ENCODE data around the gene PRRT4.

PRRT4 gene

GRCh38 chr7:128370491-128370890 is 9.0 kb upstream of the PRRT4 start:
- DNase-seq, result no peak

DNA sequence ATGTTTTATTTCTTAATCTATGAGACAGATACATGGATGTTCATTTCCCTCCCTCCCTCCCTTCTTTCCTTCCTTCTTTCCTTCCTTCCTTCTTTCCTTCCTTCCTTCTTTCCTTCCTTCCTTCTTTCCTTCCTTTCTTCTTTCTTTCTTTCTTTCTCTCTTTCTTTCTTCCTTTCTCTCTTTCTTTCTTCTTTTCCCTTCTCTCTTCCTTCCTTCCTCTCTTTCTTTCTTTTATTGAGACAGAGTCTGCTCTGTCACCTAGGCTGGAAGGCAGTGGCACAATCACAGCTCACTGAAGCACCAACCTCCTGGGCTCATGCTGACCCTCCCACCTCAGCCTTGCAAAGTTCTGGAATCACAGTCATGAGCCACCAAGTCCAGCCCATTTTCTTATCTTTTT is 5.5 kb upstream of the PRRT4 start:
- no peak for DNase-seq

- no peak for DNase-seq
Observed at GRCh38 chr7:128366300-128366699, 4.8 kb upstream of the PRRT4 start.

DNA sequence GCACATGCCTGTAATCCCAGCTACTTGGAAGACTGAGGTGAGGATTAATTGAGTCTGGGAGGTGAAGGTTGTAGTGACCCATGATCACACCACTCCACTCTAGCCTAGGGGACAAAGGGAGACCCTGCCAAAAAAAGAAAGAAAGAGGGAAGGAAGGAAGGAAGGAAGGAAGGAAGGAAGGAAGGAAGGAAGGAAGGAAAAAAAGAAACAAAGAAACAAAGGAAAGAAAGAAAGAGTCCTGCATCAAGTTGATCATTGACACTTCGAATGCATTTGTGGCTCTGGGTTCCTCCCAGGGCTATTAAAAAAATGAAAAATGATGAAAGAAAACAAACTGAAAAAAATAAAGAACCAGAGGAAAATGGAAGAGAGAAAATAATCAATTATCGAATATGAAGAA is 3.9 kb upstream of the PRRT4 start:
- DNase-seq, result no peak

- no peak for DNase-seq
Observed at GRCh38 chr7:128364166-128364870, 2.8 kb upstream of the PRRT4 start.

GRCh38 chr7:128363261-128363721 is 1.8 kb upstream of the PRRT4 start:
- no peak for DNase-seq

DNA sequence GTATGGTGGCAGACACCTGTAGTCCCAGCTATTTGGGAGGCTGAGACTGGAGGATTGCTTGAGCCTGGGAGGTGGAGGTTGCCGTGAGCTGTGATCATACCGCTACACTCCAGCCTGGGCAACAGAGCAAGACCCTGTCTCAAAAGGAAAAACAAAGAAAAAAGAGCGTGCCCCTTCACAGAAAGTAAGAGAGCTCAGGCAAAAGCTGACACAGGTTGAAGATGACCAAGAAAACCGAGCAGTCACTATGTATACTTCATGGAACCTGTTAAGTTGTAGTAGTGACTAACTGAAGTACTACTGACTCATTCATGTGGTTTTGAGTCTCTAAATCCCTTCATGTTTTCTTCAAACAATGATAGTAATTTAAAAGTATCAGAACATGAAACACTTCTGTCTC is 1.2 kb upstream of the PRRT4 start:
- DNase-seq, result no peak

DNA sequence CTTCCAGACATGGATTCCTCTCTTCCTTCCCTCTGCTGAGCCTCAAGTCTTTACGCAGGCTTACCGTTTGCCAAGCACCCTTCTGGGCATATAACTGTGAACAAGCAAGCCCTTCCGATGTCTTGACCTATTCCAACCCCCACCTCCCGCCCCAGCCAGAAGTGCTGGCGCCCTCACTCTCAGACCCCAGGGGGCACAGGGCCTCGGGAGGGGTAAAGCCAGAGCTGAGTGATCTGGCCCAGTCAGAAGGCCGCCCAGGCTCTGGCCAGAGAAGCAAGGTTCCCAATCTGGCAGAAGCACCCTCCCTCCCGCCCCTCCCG is 1.2 kb downstream of the PRRT4 start:
- no peak for DNase-seq

DNA sequence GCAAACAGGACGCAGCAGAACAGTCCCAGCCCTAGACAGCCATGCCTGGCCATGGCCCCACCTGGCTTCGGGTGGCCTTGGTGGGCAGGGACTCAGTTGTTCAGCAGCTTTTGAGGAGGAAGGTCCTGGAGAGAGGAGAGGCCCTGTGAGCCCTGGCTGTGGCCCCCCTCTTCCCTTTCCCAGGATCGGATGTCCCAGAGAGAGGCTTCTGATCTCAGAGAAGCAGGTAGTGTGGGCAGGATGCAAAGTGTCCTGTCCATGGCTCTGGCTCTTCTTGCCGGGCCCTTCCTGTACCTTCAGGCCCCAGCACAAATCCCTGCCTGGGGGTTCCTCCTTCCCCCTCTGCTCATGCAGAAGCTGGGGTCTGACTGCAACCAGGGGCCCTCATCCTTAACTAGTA is 1.6 kb downstream of the PRRT4 start:
- no peak for DNase-seq

DNA sequence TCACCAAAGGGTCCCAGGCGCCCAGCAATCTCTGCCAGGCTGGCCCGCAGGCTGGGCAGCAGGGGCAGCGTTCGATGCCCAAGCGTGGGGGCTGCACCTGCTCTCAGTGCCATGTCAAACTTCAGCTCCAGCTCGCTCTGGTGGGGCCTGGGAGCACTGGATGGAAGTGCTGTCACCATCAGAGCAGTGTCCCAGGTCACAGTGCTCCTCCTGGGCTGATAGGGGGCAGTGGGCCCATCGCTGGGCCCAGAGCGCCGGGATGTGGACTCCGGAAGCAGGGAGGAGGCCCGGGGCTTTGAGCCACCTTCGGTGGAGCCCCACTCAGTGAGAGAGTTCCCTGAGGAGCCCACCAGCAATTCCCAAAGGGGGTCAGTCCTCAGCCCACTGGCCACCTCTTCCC is 2.2 kb downstream of the PRRT4 start:
- DNase-seq, result no peak

DNA sequence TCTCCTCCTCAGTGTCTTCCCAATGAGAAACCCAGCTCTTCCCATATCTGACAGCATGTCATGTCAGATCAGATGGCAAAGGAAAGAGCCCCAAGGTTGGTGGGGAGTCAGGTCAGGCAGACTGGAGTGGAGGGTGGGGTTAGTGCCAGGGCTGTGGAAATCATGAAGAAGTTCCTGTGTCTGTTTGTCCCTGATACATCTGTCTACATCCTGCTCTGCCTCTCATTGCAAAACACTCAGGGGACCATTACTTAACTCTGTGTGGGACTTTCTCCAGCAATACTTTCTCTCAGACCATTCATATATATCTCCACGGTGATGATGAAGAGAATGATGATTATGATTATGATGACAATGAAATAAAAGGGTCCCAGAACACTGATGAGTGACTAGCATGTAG is 3.3 kb downstream of the PRRT4 start:
- no peak for DNase-seq

DNA sequence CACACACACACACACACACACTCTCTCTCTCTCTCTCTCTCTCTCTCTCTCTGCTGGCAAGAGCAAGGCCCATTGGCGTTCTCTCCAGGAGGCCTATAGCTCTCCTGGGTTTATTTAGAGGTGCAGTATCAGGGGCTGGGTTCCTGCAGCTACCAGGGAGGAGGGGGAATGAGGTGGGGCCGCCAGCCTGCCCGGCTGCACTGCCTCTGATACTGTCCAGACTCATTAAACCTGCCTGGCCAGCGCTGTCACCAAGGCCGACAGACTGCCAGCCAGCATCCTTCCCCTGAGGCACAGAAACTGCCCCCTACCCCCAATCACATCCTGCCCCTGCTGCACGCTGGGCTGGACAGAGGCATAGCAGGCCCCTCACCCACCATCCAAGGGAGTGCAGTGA is 4.3 kb downstream of the PRRT4 start:
- DNase-seq, result no peak

GRCh38 chr7:128356546-128357216 is 4.8 kb downstream of the PRRT4 start:
- no peak for DNase-seq

- no peak for DNase-seq
Observed at GRCh38 chr7:128353610-128354009, 7.9 kb downstream of the PRRT4 start.

DNA sequence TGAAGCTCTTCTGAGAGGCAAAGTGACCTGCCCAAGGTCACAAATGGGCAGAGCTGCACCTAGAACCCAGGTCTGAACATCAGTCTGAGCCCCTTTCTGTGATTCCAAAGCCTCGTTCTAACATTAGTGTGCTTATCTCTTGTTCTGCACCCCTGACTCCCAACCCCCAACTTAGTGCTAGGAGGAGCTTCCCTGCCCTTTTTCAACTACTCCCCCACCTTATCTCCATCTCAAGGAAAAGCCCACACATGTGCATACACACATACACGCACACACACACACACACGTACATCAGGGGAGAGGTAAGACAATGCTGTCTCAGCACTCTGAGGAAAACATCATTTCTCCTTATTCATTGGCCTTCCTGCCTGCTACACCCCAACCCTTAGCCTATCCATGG is 8.3 kb downstream of the PRRT4 start:
- DNase-seq, result no peak

- DNase-seq, result no peak
Observed at GRCh38 chr7:128352636-128353035, 8.9 kb downstream of the PRRT4 start.

GRCh38 chr7:128352153-128352537 is 9.3 kb downstream of the PRRT4 start:
- DNase-seq, result no peak

- DNase-seq, result no peak
Observed at GRCh38 chr7:128351296-128352152, 10.0 kb downstream of the PRRT4 start.

DNA sequence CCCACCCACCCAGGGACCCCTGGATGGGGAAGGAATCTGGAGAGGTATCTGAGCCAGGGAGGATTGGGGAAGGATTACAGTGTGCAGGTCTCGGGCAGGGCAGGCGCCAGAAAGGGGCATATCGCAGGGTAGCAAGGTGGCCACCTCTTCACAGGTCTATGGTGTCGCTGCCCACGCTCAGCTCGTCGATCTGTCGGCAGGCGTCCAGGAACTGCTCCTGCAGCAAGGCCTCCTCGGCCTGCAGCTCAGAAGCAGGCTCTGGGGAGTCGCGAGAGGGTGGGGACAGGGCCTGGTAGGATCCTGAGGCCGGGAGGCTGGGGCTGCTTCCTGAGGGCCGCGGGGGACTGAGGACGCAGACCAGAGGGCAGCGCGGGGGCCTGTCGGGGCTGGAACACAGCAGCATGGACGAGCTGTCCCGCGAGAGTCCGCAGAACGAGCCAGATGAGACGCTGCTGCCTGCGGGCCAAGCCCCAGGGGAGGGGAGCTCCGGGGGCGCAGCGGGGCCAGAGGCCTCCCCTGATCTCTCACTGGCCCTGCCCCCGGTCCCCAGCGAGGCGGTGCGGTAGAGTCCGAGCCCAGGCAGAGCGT is 10.7 kb downstream of the PRRT4 start:
- DNase-seq, result no peak

GRCh38 chr7:128349466-128349825 is 12.0 kb downstream of the PRRT4 start:
- DNase-seq, result no peak

DNA sequence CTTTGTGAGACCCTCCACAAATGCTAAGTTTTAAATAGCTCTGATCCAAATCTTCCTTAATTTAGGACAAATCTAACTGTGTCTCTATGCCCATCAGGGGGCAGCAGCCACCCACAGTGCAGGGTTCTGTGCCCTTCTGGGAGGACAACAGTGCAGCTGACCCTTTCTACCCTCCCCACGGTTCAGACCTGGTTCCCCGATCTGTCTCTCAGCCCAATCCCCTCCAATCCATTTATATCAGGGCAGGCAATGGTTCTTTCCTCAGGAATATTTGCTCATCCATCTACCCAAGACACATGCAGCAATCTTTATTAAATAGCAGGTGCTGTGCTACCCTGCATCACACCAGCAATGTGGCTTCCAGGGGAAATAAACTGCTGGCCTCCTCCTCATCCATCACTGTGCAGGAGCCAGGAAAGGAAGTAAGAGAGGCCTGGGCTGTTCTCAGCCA is 13.8 kb downstream of the PRRT4 start:
- DNase-seq, result peak; percentile 55

GRCh38 chr7:128344431-128344774 is 17.1 kb downstream of the PRRT4 start:
- DNase-seq, result no peak

DNA sequence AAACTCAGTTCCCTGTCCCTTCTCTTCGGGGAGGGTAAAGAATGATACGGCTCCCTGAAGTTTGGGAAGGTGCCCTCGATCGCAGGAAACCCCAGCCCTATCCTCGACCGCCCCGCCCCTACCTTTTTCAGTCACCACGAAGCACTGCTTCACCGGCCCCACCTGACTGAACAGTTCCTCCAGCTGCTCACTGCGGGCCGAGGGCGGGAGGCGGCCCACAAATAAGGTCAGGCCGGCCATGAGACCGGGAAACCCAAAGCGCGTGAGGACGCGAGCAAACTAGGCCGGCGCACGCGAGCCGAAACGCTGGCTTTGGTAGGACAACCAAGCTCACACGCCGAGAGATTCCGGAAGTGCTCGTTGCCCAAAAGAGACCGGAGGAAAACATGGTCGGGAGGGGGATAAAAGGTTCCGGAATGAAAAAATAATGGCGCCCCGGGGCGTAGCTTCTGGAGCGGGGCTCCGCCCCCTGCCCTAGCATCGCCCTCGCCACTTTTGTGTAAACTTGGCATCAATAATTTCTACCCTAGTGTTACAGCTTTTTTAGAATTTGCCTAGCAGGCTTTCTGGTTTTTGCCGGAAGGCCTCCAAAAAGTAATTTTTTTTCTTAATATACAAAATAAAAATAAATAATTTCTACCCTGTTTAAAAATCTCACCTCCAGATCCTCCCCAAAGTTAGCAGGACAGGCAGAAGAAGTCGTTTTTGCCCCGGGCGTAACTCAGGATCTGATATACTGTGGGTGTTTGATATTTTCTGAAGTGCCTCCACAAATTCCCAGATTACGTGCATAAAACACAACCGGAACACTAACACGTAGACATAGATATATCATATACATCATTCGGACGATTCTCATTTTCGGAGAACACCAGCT is 17.7 kb downstream of the PRRT4 start, which contains the start of gene RBM28:
Gene RBM28, minus strand, starts transcription at position 355 of the 877 bp plus-strand sequence. Its CDS starts 115 bp downstream, at position 240.
- DNase-seq, result peak; percentile 92
